Heart left ventricle (tissue), 16 donors: ENCODE data around the gene RFX1. TPM values are rescaled to one million over a fixed set of nuclear protein-coding genes. Genes with fewer than 3 reads are reported as not detected.
A peak's percentile ranks its signal among the peaks of the same experiment; 100 is the strongest.

Experiments
- ATAC-seq, 4 donors: fragments of 200-7000 bp; cut with Tn5 transposase; one replicate each; pipeline ENCODE4 v1.9.1; 2020 to 2022; ENCODE audit warnings: moderate library complexity in 4 of 4, mild to moderate bottlenecking in 3 of 4, moderate number of reproducible peaks in 1 of 4
- DNase-seq, 5 donors: peaks; one replicate each; pipeline ENCODE4 v3.0.0-alpha.2; 2020
- H3K27ac ChIP-seq, 12 donors: fragments of 200-600 bp; sonication (generic) in 4 of 12; one replicate each; pipeline versions ENCODE4 v1.5.0 to v1.8.0; 2016 to 2022; ENCODE audit warnings: mild to moderate bottlenecking in 2 of 12
- H3K27me3 ChIP-seq, 9 donors: fragments of 200-600 bp; sonication (generic) in 2 of 9; one replicate each; pipeline versions ENCODE4 v1.5.1 to v1.8.0; 2016 to 2022; ENCODE audit warnings: mild to moderate bottlenecking in 3 of 9
- H3K36me3 ChIP-seq, 9 donors: fragments of 200-600 bp; sonication (generic) in 2 of 9; one replicate each; pipeline versions ENCODE4 v1.5.0 to v1.8.0; 2018 to 2022; ENCODE audit warnings: mild to moderate bottlenecking in 2 of 9
- H3K4me1 ChIP-seq, 12 donors: fragments of 200-600 bp; sonication (generic) in 4 of 12; one replicate each; pipeline versions ENCODE4 v1.5.0 to v1.8.0; 2016 to 2022; ENCODE audit warnings: mild to moderate bottlenecking in 3 of 12
- H3K4me3 ChIP-seq, 12 donors: fragments of 200-600 bp; sonication (generic) in 4 of 12; one replicate each; pipeline versions ENCODE4 v1.5.0 to v1.8.0; 2017 to 2022; ENCODE audit warnings: mild to moderate bottlenecking in 9 of 12, moderate library complexity in 4 of 12
- H3K9me3 ChIP-seq, 12 donors: fragments of 200-600 bp; sonication (generic) in 4 of 12; one replicate each; pipeline versions ENCODE4 v1.5.0 to v1.8.0; 2016 to 2022; ENCODE audit warnings: mild to moderate bottlenecking in 1 of 12
- POLR2A ChIP-seq, 2 donors: fragments of 450-650 bp; IDR thresholded peaks; one replicate each; pipeline ENCODE4 v1.6.1; 2017; ENCODE audit warnings: antibody characterized with exemption in 2 of 2, mild to moderate bottlenecking in 2 of 2, moderate library complexity in 2 of 2
- WGBS, 4 donors: extraction: QIAGEN DNeasy Blood & Tissue Kit in 2 of 4; methylation state at CpG; one replicate each; pipeline versions ENCODE4 v1.1.5 to v1.1.7; 2013 to 2018; 5-methylcytosine and 5-hydroxymethylcytosine counted together
- intact Hi-C, 10 donors: fragments of 100-400 bp; cut with DNase I; formaldehyde crosslinking; loops; one replicate each; pipeline versions ENCODE4 v1.11.1 to v1.14.2; 2022
- long read RNA-seq, 3 donors: library from polyadenylated mRNA; unstranded; transcript quantifications; one replicate each; pipeline ENCODE4 v2.0.0, GENCODE V29; 2020 to 2021
- polyA plus RNA-seq, 2 donors: library from polyadenylated mRNA; stranded (reverse); fragments of 200-250 nt; gene quantifications; one replicate each; pipeline ENCODE4 v1.2.3, GENCODE V29; 2013
- total RNA-seq, 9 donors: library from RNA; depleted of rRNA in 2 of 9; stranded (reverse); fragments of >200 nt in 2 of 9; fragmentation: NEBNext Ultra II Directional in 3 of 9; extraction: Animal tissue kit (Norgen Biotek cat#: 25700) in 3 of 9; gene quantifications; one replicate each; pipeline versions ENCODE4 v1.1.0 to v1.2.4, GENCODE V29; 2016 to 2023
- TF ChIP-seq, protein P1 (sequence below), 12 donors: fragments of 200-600 bp; sonication (generic) in 4 of 12; IDR thresholded peaks; one replicate each; pipeline versions ENCODE4 v1.5.0 to v1.8.0; 2018 to 2022; ENCODE audit warnings: antibody characterized with exemption in 12 of 12, mild to moderate bottlenecking in 5 of 12
- donor health status: ischemic (EF 13 %, LVEDD 7.1; RV severe dilation, severe dysfunction).
- donor health status: healthy with polysubstance abuse.
- donor health status: DM: no; HTN: yes; CAD: no.
- donor health status: DM: no; HTN: no; CAD: no.
- donor health status: ischemic (EF 25% LVEDD 6.9; RV normal size, moderate dysfunction).
- donor health status: ischemic (EF 25% LVEDD 5.7; RV mildly dilated, moderate dysfunction).
- donor health status: healthy.
- donor health status: DM: yes; HTN: yes; CAD: no.
- donor health status: ischemic (EF 35%, LVEDD 5.7; RV mildly dilated, moderate dysfunction).
- donor health status: nonischemic (EF 11% LVEDD 7.7; RV severe dilation, severe dysfunction).
- donor health status: DM: yes; HTN: yes; CAD: no.
- donor health status: PGD.
- donor health status: ischemic (EF 29% LVEDD 5.4; RV normal size, mild dysfunction).
- donor health status: nonischemic (EF 23%, LVEDD 6.1; RV moderate dilation, normal function).

Gene RFX1
- 10 to 100 TPM in 5 of 9 donors, 1 to 10 TPM in 4; 6.0 to 15.4 (median 11.6) TPM for total RNA-seq
- polyA plus RNA-seq: 1 to 10 TPM; 4.0 to 6.2 TPM
- long read RNA-seq, donor 1, partial matches to known transcripts: 1 of 5 reads
- long read RNA-seq, donor 1, other reads (novel, unspliced or antisense): 3 of 5 reads
- long read RNA-seq, donor 2, partial matches to known transcripts: 1 of 1 reads
- long read RNA-seq, donor 2, other reads (novel, unspliced or antisense): 0 of 1 reads
- long read RNA-seq, donor 3, partial matches to known transcripts: 0 of 2 reads
- long read RNA-seq, donor 3, other reads (novel, unspliced or antisense): 2 of 2 reads

DNA sequence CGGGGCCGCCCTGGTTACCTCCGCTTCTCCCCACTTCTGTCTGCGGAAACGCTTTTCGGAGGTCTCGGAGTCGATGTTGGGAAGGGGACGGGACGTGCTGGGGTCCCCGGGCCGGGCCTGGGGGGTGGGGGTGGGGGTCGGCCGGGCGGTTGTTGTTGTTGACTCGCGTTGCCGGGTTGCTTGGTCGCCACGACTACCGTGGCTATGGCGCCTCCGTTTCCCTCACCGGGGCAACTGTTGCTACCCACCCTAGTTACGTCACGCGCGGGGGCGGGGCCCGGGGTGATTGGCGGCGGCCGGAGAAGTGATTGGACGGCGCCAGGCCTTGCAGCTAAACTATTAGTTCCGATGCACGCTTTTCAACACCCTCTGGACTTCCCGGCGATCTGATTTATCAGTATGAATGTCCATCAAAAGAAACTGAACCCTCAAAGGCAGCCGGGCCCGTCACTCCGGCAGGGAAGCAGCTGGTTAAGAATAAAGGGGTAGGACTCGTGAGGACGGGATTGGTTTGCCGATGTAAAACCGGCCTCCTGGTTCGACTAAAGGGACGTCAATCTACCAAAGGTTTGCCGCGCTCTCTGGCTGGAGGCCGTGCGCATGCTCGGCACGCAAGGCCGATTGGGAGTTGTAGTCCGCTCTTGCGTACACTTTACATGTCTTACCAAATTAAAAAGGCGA lies at the start of gene RFX1:
TSS of gene RFX1 (minus strand) at position 236 of the 681 bp plus-strand sequence. CDS start 12,477 bp downstream, outside the sequence.
- intact Hi-C loops: loop anchor here in 7 of 10 donors (1.0 to 10.0 kb wide), 4 partner anchors 51 to 67 kb away; partner anchors contain the start of gene DCAF15 (in 6 of the 7)
- H3K27ac ChIP-seq: peak within 1 kb of the TSS; percentile 96 to 100 (median 98)
- DNase-seq: peak; percentile 100
- H3K36me3 ChIP-seq: no peaks in the 10 kb centered on the region
- TF ChIP-seq POLR2A (IDR thresholded peaks at IDR 0.05): no peak
- TF ChIP-seq, protein P1, sequence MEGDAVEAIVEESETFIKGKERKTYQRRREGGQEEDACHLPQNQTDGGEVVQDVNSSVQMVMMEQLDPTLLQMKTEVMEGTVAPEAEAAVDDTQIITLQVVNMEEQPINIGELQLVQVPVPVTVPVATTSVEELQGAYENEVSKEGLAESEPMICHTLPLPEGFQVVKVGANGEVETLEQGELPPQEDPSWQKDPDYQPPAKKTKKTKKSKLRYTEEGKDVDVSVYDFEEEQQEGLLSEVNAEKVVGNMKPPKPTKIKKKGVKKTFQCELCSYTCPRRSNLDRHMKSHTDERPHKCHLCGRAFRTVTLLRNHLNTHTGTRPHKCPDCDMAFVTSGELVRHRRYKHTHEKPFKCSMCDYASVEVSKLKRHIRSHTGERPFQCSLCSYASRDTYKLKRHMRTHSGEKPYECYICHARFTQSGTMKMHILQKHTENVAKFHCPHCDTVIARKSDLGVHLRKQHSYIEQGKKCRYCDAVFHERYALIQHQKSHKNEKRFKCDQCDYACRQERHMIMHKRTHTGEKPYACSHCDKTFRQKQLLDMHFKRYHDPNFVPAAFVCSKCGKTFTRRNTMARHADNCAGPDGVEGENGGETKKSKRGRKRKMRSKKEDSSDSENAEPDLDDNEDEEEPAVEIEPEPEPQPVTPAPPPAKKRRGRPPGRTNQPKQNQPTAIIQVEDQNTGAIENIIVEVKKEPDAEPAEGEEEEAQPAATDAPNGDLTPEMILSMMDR (IDR thresholded peaks at IDR 0.05): no peak
- H3K4me1 ChIP-seq: peaks cover 0 to 48% (median 31%) of the 10 kb centered on the region in 12 donors
- H3K4me3 ChIP-seq: peak within 1 kb of the TSS; percentile 63 to 99 (median 86)
- peak; percentile 87 to 93 (median 91) for ATAC-seq
- H3K9me3 ChIP-seq: no peaks in the 10 kb centered on the region
- WGBS, 4 donors: 0 to 1% (median 0%) methylated on average over 26 to 58 of the region's 58 CpGs
- H3K27me3 ChIP-seq: no peaks in the 10 kb centered on the region

DNA sequence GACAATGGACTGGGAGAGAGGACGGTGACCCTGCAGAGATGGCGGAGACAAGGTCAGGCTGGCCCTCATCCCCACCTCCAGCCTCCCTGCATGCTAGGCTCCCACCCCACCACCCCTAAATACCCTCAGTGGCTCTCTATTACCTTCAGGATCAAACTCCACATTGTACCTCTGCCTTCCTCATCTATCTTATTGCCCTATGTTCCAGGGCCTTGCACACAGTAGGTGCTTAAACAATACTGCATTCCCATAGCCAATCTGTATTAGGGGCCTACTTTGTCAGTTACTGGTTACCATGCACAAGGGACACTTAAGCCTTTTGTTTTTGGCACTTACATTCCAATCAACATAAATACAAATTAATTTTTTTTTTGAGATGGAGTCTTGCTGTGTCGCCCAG lies 49.3 kb upstream of the RFX1 start:
- DNase-seq: no peak
- TF ChIP-seq, protein P1 (IDR thresholded peaks at IDR 0.05): no peak
- TF ChIP-seq POLR2A (IDR thresholded peaks at IDR 0.05): no peak
- H3K36me3 ChIP-seq: peaks cover 0 to 18% (median 0%) of the 10 kb centered on the region in 9 donors
- no peak overlapping the region for H3K27ac ChIP-seq
- WGBS, 4 donors: 88 to 92% (median 91%) methylated on average over 3 of the region's 3 CpGs
- peaks cover 0 to 9% (median 0%) of the 10 kb centered on the region in 12 donors for H3K9me3 ChIP-seq
- no peak for ATAC-seq
- intact Hi-C loops: loop anchor here in 1 of 10 donors (10.0 kb wide), 1 partner anchor 171 kb away; no protein-coding TSS in a partner anchor
- peaks cover 0 to 18% (median 2%) of the 10 kb centered on the region in 12 donors for H3K4me1 ChIP-seq
- H3K4me3 ChIP-seq: no peak overlapping the region
- peaks cover 5 to 27% (median 20%) of the 10 kb centered on the region in 9 donors for H3K27me3 ChIP-seq

DNA sequence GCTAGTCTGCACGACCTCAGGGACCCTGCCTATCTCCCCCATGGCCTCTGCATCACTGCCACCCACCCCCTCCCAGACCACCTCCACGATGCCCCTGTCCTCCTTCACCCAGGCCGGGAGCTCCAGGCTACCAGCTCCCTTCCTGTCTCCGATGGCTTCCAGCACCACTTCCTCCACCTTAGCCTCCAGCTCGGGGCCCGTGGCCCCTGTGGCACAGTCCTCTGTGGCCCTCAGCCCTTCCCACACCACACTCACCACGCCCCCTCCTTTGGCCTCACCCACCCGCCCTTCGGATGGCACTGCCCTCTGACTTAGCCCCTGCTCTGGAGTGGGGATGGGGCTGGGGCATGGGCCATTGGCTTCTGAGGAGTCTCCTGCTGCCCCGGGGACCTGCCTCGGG lies 48.6 kb upstream of the RFX1 start:
- WGBS, 4 donors: 58 to 65% (median 63%) methylated on average over 11 of the region's 11 CpGs

More for the DNA sequence above, 48.6 kb upstream of the RFX1 start:
- H3K27ac ChIP-seq: no peak overlapping the region
- peaks cover 0 to 18% (median 2%) of the 10 kb centered on the region in 12 donors for H3K4me1 ChIP-seq
- intact Hi-C loops: loop anchor here in 2 of 10 donors (5.0 to 10.0 kb wide), 2 partner anchors 170 to 172 kb away; no protein-coding TSS in a partner anchor
- TF ChIP-seq, protein P1 (IDR thresholded peaks at IDR 0.05): no peak
- no peak for TF ChIP-seq POLR2A (IDR thresholded peaks at IDR 0.05)
- ATAC-seq: no peak
- peaks cover 0 to 24% (median 0%) of the 10 kb centered on the region in 9 donors for H3K36me3 ChIP-seq
- H3K9me3 ChIP-seq: peaks cover 0 to 9% (median 0%) of the 10 kb centered on the region in 12 donors
- H3K27me3 ChIP-seq: peaks cover 3 to 21% (median 13%) of the 10 kb centered on the region in 9 donors
- H3K4me3 ChIP-seq: no peak overlapping the region
- no peak for DNase-seq
